Measurements from ENCODE around the gene NCKAP5.

DNA sequence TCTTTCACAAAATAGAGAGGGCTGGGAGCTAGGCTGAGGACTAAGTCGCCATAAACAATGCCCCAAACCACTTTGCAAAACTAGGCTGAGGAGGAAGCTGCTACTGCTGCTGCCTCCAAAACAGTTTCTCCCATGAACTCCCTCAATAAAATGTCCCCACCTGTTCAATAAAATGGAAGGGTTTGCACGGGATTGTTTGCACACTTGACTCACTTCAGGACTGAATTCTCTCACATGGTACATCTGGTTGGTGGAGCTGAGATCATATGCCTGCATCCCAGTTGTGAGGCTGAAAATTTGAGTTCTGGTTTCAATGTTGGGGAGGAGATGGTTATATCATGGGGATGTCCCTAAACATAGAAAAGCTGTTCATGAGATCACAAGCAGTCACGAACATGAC lies 26.5 kb downstream of the NCKAP5 start:
- TF ChIP-seq FOXA1 (IDR thresholded peaks at IDR 0.05) (no peak), FOXM1 (IDR thresholded peaks at IDR 0.05; ENCODE audit: borderline replicate concordance) (no peak), SP1 (IDR thresholded peaks at IDR 0.05) (no peak), NFRKB (IDR thresholded peaks at IDR 0.05) (no peak), TARDBP (IDR thresholded peaks at IDR 0.05) (no peak), SUZ12 (IDR thresholded peaks at IDR 0.05) (no peak), FOXK2 (IDR thresholded peaks at IDR 0.05) (no peak), HDGF (IDR thresholded peaks at IDR 0.05; ENCODE audit: borderline replicate concordance) (no peak), CTBP1 (IDR thresholded peaks at IDR 0.05; ENCODE audit: borderline replicate concordance) (no peak), ZNF384 (IDR thresholded peaks at IDR 0.05) (no peak), ELF4 (IDR thresholded peaks at IDR 0.05) (no peak), ARNT (IDR thresholded peaks at IDR 0.05) (no peak)
- TF ChIP-seq, protein P1, sequence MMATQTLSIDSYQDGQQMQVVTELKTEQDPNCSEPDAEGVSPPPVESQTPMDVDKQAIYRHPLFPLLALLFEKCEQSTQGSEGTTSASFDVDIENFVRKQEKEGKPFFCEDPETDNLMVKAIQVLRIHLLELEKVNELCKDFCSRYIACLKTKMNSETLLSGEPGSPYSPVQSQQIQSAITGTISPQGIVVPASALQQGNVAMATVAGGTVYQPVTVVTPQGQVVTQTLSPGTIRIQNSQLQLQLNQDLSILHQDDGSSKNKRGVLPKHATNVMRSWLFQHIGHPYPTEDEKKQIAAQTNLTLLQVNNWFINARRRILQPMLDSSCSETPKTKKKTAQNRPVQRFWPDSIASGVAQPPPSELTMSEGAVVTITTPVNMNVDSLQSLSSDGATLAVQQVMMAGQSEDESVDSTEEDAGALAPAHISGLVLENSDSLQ (IDR thresholded peaks at IDR 0.05): no peak

Data from HEK293T (cell line).